ENCODE measurements around the gene ATG5.

DNA sequence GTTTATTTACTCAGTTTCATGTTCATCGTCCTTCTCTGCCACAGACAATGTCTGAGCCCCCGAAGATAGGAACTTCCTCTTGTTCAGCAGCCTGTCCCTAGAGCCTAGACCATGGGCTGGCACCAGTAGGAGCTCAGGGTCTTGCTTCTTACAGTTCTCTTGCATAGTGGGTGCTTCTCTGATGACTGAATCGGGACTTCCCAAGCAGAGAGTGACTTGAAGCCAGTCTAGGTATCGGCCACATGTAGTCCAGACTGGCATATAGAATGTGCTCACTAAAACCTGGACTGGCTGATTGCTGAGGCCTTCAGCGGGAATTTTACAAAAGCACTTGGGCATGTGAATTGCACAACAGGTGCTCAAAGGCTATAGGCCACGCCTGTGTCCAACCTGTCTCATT is 187.4 kb downstream of the ATG5 start:
- no peak for TF ChIP-seq TCF12 (IDR thresholded peaks at IDR 0.05)
- TF ChIP-seq, protein P1, sequence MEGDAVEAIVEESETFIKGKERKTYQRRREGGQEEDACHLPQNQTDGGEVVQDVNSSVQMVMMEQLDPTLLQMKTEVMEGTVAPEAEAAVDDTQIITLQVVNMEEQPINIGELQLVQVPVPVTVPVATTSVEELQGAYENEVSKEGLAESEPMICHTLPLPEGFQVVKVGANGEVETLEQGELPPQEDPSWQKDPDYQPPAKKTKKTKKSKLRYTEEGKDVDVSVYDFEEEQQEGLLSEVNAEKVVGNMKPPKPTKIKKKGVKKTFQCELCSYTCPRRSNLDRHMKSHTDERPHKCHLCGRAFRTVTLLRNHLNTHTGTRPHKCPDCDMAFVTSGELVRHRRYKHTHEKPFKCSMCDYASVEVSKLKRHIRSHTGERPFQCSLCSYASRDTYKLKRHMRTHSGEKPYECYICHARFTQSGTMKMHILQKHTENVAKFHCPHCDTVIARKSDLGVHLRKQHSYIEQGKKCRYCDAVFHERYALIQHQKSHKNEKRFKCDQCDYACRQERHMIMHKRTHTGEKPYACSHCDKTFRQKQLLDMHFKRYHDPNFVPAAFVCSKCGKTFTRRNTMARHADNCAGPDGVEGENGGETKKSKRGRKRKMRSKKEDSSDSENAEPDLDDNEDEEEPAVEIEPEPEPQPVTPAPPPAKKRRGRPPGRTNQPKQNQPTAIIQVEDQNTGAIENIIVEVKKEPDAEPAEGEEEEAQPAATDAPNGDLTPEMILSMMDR (IDR thresholded peaks at IDR 0.05), result no peak

Data from SK-N-SH (cell line).